Naive B cell (primary cell): Measurements from ENCODE around the gene UBASH3B. TPM values are rescaled to one million over a fixed set of nuclear protein-coding genes. Genes with fewer than 3 reads are reported as not detected.

Experiments
- ATAC-seq, 2 donors: fragments of 150-1000 bp; cut with Tn5 transposase; 2 replicates each; pipeline ENCODE4 v1.10.0; 2021; ENCODE audit warnings: low read depth in 2 of 2, mild to moderate bottlenecking in 2 of 2, moderate library complexity in 2 of 2
- DNase-seq: peaks from one replicate; pipeline ENCODE4 v3.0.0; 2022
- H3K27ac Mint-ChIP-seq, 6 donors: one replicate each; pipeline ENCODE4 v1.8.0; 2020 to 2022; ENCODE audit warnings: mild to moderate bottlenecking in 6 of 6, mixed read lengths in 6 of 6, moderate library complexity in 5 of 6, inconsistent platforms in 2 of 6
- H3K27me3 Mint-ChIP-seq, 3 donors: one replicate each; pipeline ENCODE4 v1.8.0; 2021 to 2022; ENCODE audit warnings: mixed read lengths in 3 of 3, mild to moderate bottlenecking in 1 of 3
- H3K36me3 Mint-ChIP-seq, 2 donors: one replicate each; pipeline ENCODE4 v1.8.0; 2020 to 2022; ENCODE audit warnings: mixed read lengths in 2 of 2, inconsistent platforms in 1 of 2, mild to moderate bottlenecking in 1 of 2
- H3K4me1 Mint-ChIP-seq, 3 donors: one replicate each; pipeline ENCODE4 v1.8.0; 2020 to 2022; ENCODE audit warnings: mixed read lengths in 3 of 3, inconsistent platforms in 1 of 3, mild to moderate bottlenecking in 1 of 3, moderate library complexity in 1 of 3
- H3K4me3 Mint-ChIP-seq, 8 donors: one replicate each; pipeline ENCODE4 v1.8.0; 2020 to 2022; ENCODE audit warnings: mild to moderate bottlenecking in 8 of 8, mixed read lengths in 8 of 8, moderate library complexity in 8 of 8, inconsistent platforms in 2 of 8
- H3K9me3 Mint-ChIP-seq, 7 donors: one replicate each; pipeline ENCODE4 v1.8.0; 2020 to 2022; ENCODE audit warnings: mixed read lengths in 7 of 7, mild to moderate bottlenecking in 5 of 7, inconsistent platforms in 2 of 7, moderate library complexity in 1 of 7
- polyA plus RNA-seq, 6 donors: library from polyadenylated mRNA; unstranded; fragments of 300-500 nt; fragmentation: Illumina TruSeq; gene quantifications; one replicate each; pipeline ENCODE4 v1.2.3, GENCODE V29; 2021; ENCODE audit warnings: low read depth in 6 of 6

Gene UBASH3B
- polyA plus RNA-seq, 6 donors from 2014 or later: 2.2 to 5.5 (median 3.9) TPM

DNA sequence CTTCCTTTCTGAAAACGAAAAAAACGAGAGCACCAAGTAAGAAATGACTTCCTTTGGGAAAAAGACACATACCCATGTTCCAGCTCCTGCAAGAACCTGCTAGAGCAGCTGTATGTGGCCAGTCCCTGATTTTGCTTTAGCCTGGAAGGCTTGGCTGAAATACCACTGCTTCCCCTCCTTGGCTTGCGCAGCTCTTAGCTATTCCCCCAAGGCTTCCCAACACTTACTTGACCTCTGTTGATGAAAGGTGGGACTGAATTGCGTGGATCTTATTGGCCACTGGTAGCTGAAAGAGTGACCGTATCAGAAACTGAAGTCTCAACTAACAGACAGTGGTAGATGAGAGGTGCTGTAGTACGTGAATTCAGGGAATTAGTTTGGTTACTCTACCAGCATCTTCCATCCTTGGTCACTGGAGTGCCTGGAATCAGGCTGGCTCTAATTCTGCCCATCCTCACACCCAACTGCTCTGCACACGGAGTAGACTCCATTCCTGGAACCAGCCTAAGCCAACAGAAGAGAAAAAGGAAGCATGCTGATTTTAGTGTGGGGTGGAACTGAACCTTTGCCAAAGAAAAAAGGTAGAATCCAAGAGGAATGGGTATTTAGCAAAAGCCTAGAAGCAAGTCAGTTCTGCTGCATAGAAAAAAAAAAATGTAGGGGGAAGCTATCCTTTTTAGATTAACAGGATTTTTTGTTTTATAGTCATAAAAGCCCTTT is 109.0 kb downstream of the UBASH3B start:
- DNase-seq (no peak), ATAC-seq (no peak)
- no peaks in the 10 kb centered on the region for H3K9me3 Mint-ChIP-seq
- no peaks in the 10 kb centered on the region for H3K27me3 Mint-ChIP-seq
- no peaks in the 10 kb centered on the region for H3K36me3 Mint-ChIP-seq
- H3K4me1 Mint-ChIP-seq: peaks cover 0 to 10% (median 4%) of the 10 kb centered on the region in 3 donors
- H3K27ac Mint-ChIP-seq: peak overlapping the region in 1 of 6 donors; percentile 83
- no peak overlapping the region for H3K4me3 Mint-ChIP-seq

DNA sequence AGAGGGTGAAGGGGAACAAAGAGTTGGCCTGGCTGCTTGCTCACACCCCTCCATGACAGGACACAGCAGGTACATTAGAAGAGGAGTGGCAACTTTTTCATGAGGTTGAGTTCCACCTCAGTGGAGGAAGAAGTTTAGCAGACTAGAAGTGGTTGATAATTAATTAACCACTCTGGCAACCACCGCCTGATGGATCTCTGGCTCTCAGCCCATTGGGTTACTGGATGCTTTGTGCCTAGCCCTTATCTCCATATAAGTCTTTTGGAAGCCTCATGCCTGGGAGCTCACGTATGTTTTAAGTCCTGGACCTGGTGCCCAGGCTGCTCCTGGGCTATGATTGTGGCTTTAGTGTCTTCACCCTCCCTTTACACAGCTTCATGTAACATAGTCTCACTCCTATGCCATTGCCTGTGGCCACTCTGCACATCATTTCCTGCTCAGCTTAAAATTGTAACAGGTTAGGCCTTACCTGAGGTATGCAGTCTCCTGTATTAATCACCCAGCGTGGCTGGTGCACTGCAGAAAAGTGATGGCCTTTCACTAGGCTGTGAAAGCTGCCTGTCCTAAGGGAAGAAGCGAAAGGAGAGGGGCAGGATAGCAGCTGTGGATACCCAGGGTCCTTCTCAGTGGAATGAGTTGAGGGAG is 110.1 kb downstream of the UBASH3B start:
- Mint-ChIP-seq H3K36me3 (no peaks in the 10 kb centered on the region), H3K9me3 (no peaks in the 10 kb centered on the region), H3K27me3 (no peaks in the 10 kb centered on the region), H3K27ac (peak overlapping the region in 1 of 6 donors; percentile 24), H3K4me3 (no peak overlapping the region), H3K4me1 (peaks cover 0 to 5% (median 4%) of the 10 kb centered on the region in 3 donors)
- ATAC-seq (no peak), DNase-seq (no peak)

DNA sequence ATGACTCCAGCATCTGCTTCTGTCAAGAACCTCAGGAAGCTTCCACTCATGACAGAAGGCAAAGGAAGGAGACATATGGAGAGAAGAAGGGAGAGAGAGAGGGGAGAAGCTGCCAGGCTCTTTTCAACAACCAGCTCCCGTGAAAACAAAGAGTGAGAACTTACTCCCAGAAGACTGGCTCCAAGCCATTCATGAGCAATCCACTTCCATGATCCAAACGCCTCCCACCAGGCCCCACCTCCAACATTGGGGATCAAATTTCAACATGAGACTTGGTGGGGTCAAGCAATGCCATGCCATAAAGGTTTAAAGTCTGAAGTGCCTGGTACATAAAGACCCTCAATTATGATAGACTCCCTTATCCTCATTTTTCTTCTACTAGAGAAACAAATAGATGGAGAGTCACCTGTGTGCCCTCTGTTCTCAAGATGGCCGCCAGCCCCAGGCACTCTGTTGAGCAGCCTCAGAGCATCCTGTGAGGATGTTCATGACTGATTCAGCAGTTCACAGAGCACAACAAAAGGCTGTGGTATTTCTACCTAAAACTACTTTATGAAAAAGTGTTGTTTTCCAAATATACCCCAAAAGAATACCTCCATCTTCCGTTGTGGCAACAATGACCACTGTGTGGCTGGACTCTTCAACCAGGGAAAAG is 113.7 kb downstream of the UBASH3B start:
- Mint-ChIP-seq H3K4me3 (no peak overlapping the region), H3K9me3 (peaks cover 0 to 1% (median 0%) of the 10 kb centered on the region in 7 donors), H3K4me1 (peaks cover 0 to 6% (median 5%) of the 10 kb centered on the region in 3 donors), H3K27me3 (no peaks in the 10 kb centered on the region), H3K36me3 (no peaks in the 10 kb centered on the region), H3K27ac (no peak overlapping the region)
- DNase-seq (no peak), ATAC-seq (no peak)

DNA sequence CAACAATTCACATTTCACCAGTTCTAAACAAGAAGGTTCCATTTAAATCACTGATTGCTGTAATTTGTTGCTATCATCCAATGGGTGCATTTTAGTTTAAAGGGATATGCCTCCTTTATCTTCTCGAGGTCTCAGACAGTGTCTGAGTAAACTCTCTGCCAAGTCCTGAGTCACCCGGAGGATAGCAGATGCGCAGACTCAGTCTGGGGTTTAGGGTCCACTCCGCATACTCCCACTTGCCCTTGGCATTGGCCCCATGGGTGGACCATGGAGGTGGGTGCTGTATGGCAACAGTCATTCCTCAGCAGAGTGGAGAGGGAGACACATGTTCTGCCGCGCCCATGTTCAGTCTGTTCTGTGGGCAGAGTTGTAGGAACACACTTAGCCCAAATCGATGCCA is 117.4 kb downstream of the UBASH3B start:
- H3K4me1 Mint-ChIP-seq: peaks cover 8 to 14% (median 10%) of the 10 kb centered on the region in 3 donors
- H3K9me3 Mint-ChIP-seq: peaks cover 0 to 1% (median 0%) of the 10 kb centered on the region in 7 donors
- no peak for ATAC-seq
- no peak overlapping the region for H3K4me3 Mint-ChIP-seq
- DNase-seq: no peak
- H3K27ac Mint-ChIP-seq: no peak overlapping the region
- no peaks in the 10 kb centered on the region for H3K27me3 Mint-ChIP-seq
- no peaks in the 10 kb centered on the region for H3K36me3 Mint-ChIP-seq

DNA sequence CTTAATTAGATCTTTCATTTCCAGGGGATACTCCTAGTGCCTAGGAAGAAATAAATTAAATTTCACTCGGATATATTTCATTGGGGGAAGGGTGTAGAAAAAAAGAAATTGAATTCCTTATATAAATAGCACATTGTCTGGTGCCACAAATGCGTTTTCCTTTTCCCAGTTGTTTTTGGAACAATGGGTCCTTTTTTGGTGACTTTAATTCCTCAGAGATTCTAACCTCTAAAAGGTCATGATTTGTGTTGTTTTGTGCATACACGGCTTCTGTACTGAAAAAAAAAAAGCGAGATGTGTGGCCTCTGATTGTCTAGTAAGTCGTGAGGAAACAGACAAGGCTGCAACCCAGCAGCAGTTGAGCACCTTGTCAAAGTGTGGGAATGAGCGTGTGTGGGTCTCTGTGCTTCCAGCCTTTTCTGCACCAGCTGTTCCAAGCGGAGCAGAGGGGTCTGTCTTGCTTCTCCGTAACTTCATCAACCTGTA is 118.3 kb downstream of the UBASH3B start:
- H3K4me3 Mint-ChIP-seq: no peak overlapping the region
- no peaks in the 10 kb centered on the region for H3K27me3 Mint-ChIP-seq
- DNase-seq (no peak), ATAC-seq (no peak)
- H3K36me3 Mint-ChIP-seq: peaks cover 0 to 5% of the 10 kb centered on the region in 2 donors
- peaks cover 0 to 1% (median 0%) of the 10 kb centered on the region in 7 donors for H3K9me3 Mint-ChIP-seq
- peaks cover 8 to 14% (median 10%) of the 10 kb centered on the region in 3 donors for H3K4me1 Mint-ChIP-seq
- peak overlapping the region in 1 of 6 donors; percentile 64 for H3K27ac Mint-ChIP-seq

DNA sequence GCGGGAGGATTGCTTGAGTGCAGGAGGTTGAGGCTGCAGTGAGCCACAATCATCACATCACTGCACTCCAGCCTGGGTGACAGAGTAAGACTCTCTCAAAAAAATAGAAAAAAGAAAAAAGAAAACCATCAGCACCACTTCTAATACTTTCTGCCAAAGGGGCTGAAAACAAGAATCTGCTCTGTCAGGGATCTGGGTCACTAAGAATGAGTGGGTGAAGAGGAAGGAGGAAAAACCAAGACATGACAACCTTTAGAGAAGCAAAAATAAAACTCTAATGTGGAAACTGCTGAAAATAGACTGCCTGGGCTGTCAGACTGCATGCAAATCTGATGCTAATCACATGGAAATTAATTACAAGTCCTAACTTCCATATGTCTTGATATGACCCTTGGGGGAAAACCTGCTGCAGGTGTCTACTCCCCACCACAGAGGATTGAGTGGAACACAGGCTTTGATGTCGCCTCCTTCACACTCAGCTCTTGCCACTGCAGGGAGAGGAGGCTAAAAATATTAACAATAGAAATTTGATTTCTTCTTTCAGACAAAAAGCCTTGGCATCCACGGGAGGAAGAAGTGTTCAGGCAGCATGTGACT is 120.3 kb downstream of the UBASH3B start:
- peaks cover 0 to 5% of the 10 kb centered on the region in 2 donors for H3K36me3 Mint-ChIP-seq
- DNase-seq (no peak), ATAC-seq (no peak)
- H3K27ac Mint-ChIP-seq: peak overlapping the region in 2 of 6 donors; percentile 14 to 34
- H3K9me3 Mint-ChIP-seq: peaks cover 0 to under 1% (median 0%) of the 10 kb centered on the region in 7 donors
- no peaks in the 10 kb centered on the region for H3K27me3 Mint-ChIP-seq
- peaks cover 8 to 14% (median 10%) of the 10 kb centered on the region in 3 donors for H3K4me1 Mint-ChIP-seq
- H3K4me3 Mint-ChIP-seq: no peak overlapping the region

DNA sequence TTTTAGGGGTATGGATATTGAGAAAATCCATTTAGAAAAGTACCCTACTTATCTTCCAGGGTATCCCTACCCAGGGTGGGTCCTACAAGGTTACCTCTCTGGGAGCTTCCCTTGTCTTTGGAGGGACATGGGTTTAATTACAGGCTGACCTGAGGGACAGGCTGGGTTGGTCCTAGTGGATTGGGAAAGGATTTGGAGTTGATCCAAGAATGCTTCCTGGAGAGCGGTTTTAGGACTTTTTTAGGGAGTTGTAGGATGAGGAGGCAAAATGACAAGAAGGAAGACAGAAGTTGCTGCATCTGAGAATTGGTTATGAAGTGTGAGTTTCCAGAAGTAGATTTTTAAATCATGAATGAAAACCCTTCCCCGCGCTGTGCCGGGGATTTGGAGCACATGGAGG is 121.0 kb downstream of the UBASH3B start:
- Mint-ChIP-seq H3K4me3 (no peak overlapping the region), H3K27me3 (no peaks in the 10 kb centered on the region), H3K36me3 (peaks cover 0 to 5% of the 10 kb centered on the region in 2 donors), H3K4me1 (peaks cover 8 to 14% (median 13%) of the 10 kb centered on the region in 3 donors), H3K9me3 (no peaks in the 10 kb centered on the region), H3K27ac (no peak overlapping the region)
- DNase-seq (no peak), ATAC-seq (no peak)

DNA sequence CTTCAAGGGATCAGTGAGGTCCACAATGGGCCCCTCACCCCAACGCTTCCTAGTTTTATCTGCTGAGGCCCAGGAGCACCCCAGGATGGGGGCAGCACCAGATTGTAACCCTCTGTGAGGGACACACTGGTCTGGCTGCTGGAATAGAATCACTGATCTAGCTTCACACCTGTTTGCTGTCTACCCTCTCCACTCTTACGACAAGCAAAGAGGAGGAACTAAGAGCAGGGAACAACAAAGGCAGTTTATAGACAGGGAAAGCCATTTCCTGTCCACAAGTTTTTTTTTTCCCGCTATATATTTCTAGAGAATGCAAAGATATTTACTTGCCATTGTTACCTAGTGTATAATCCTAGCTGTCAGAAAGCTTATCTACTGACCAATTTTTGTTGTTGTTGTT is 121.8 kb downstream of the UBASH3B start:
- Mint-ChIP-seq H3K27ac (peak overlapping the region in 1 of 6 donors; percentile 44), H3K36me3 (peaks cover 0 to 5% of the 10 kb centered on the region in 2 donors)

DNA sequence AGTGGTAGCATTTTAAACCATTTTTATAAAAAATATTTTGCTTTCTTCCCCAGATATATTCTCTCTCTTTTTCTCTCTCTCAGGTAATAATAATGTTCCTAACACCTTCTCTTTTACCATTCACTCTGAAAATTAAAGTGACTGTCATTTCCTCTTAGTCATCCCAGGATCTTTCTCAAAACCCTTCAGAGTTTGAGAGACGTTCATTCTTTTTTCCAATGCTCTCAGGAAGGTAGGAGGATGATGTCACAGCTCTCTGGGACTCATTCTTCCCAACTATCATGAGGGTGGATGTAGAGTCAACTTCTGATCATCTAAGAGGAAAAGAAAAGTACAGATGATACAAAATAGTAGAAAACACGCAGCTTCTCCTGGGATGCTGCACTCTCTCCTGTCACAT is 122.6 kb downstream of the UBASH3B start:
- H3K36me3 Mint-ChIP-seq: peaks cover 0 to 8% of the 10 kb centered on the region in 2 donors

More for the DNA sequence above, 121.8 kb downstream of the UBASH3B start:
- H3K27me3 Mint-ChIP-seq: no peaks in the 10 kb centered on the region
- no peak for DNase-seq
- no peak for ATAC-seq
- no peaks in the 10 kb centered on the region for H3K9me3 Mint-ChIP-seq
- H3K4me3 Mint-ChIP-seq: no peak overlapping the region
- peaks cover 8 to 14% (median 14%) of the 10 kb centered on the region in 3 donors for H3K4me1 Mint-ChIP-seq

DNA sequence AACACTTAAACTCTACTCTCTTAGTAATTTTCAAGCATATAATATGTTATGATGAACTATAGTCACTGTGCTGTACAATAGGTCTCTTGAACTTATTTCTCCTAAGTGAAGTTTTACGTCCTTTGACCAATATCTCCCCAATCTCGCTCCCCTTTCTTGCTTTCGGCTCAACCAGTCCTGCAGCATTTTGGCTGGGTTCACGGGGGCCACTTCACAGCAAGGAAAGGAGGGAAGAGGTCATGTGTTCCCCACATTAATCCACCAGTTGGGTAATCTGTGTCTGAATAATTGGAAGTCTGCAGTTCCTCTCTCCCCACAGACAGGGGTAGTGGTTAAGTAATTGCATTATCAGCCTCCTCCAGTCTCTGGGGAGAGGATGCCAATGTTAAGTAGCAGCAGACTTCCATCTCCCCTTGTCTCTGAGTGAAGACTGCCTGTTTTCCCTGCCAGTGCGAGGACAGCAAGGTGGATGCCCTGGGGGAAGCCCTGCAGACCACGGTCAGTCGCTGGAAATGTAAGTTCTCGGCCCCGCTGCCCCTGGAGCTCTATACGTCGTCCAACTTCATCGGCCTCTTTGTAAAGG is 123.6 kb downstream of the UBASH3B start:
- H3K36me3 Mint-ChIP-seq: peaks cover 0 to 11% of the 10 kb centered on the region in 2 donors
- no peak overlapping the region for H3K27ac Mint-ChIP-seq
- ATAC-seq (no peak), DNase-seq (no peak)
- H3K4me1 Mint-ChIP-seq: peaks cover 8 to 14% (median 13%) of the 10 kb centered on the region in 3 donors
- H3K4me3 Mint-ChIP-seq: no peak overlapping the region
- no peaks in the 10 kb centered on the region for H3K27me3 Mint-ChIP-seq
- no peaks in the 10 kb centered on the region for H3K9me3 Mint-ChIP-seq

More for the DNA sequence above, 122.6 kb downstream of the UBASH3B start:
- Mint-ChIP-seq H3K4me1 (peaks cover 8 to 14% (median 14%) of the 10 kb centered on the region in 3 donors), H3K9me3 (no peaks in the 10 kb centered on the region), H3K27ac (no peak overlapping the region), H3K4me3 (no peak overlapping the region), H3K27me3 (no peaks in the 10 kb centered on the region)
- ATAC-seq (no peak), DNase-seq (no peak)

DNA sequence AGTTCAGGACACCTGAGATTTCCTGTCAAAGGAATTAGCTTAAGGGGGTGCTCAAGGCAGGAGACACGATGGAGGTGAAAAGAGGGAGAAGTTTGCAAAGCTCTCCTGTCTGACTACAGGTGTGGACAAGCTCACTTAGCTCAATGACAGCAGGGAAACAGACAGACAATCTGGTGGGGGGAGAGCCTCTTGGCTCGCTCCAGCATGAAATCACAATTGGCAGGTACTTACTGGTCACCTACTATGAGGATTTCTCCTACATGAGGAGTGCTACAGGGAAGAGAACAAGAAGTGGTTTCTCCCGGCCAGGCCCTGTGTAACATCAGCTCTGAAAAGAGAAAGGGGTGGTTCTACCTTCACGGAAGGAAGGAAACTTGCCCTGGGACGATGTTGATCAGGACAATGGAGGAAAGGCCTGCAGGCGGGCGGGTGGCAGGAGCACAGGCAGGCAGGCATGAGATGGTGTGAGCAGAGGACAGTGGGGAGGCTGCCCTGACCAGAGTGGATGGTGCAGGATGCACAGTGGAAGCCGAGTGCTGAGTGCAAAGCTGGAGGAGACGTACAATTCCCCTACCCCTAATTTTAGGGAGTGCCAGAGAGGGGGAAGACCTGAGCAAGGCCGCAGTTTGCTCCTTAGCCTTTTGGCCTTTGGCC is 124.9 kb downstream of the UBASH3B start:
- H3K27ac Mint-ChIP-seq: no peak overlapping the region
- DNase-seq: no peak
- H3K4me3 Mint-ChIP-seq: no peak overlapping the region
- no peaks in the 10 kb centered on the region for H3K9me3 Mint-ChIP-seq
- peaks cover 4 to 9% (median 6%) of the 10 kb centered on the region in 3 donors for H3K4me1 Mint-ChIP-seq
- H3K27me3 Mint-ChIP-seq: no peaks in the 10 kb centered on the region
- ATAC-seq: no peak
- H3K36me3 Mint-ChIP-seq: peaks cover 0 to 11% of the 10 kb centered on the region in 2 donors

DNA sequence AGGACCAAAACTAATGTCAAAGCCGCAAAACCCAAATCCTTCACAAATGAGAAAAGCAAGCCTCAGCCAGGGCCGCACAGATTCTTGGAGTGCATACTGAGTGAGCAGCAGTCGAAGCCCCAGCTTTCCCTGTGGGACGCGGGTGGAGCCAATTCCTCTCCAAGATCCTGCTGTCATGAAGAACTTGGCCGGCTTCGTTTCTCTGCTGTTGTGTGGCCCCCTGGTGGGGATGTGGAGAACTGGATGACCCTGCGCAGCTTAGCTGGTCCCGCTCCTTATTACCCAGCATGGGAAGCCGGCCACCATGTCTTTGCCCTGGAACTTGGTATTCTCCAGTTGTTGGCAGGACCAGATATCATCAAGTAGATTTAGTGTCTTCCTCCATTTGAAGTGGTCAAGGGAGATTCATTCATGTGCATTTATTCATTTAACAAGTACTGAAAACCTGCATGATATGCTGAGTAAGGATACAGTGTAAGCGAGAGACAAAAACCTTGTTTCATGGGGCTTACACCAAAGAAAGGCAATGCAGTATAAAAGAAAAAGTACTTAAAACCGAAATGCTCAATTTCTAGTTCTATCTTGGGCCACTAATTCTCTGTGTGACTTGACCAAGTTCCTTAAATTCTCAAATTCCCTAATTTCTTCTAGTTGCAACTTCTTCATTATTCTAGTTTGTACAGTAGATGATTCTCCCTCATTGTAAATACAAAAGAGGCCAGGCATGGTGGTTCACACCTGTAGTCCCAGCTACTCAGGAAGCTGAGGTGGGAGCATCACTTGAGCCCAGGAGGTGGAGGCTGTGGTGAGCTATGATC is 126.1 kb downstream of the UBASH3B start:
- Mint-ChIP-seq H3K9me3 (no peaks in the 10 kb centered on the region), H3K36me3 (peaks cover 0 to 11% of the 10 kb centered on the region in 2 donors), H3K4me3 (no peak overlapping the region), H3K27ac (no peak overlapping the region), H3K27me3 (no peaks in the 10 kb centered on the region), H3K4me1 (peaks cover 0 to 4% (median 0%) of the 10 kb centered on the region in 3 donors)
- ATAC-seq: peak; percentile 63 to 83
- peak; percentile 69 for DNase-seq
